22Rv1 (cell line): ENCODE data around the gene SORL1.

ENCODE experiments used
- CTCF ChIP-seq: fragments of 450-650 bp; IDR thresholded peaks from 2 replicates; pipeline ENCODE4 v1.5.1; 2017; ENCODE audit warnings: mild to moderate bottlenecking
- ZFX ChIP-seq: fragments of 450-650 bp; IDR thresholded peaks from 2 replicates; pipeline ENCODE4 v1.6.1; 2017; ENCODE audit warnings: antibody characterized with exemption, borderline replicate concordance

- TF ChIP-seq CTCF (no peak), ZFX (no peak)
These were observed 37.7 kb downstream of the SORL1 start for GRCh38 chr11:121489823-121490222.
